Measurements from ENCODE around the gene PBOV1. TPM values are rescaled to one million over a fixed set of nuclear protein-coding genes. Genes with fewer than 3 reads are reported as not detected.

Gene PBOV1
- total RNA-seq, 1 experiment from 2014 or later, result not detected

DNA sequence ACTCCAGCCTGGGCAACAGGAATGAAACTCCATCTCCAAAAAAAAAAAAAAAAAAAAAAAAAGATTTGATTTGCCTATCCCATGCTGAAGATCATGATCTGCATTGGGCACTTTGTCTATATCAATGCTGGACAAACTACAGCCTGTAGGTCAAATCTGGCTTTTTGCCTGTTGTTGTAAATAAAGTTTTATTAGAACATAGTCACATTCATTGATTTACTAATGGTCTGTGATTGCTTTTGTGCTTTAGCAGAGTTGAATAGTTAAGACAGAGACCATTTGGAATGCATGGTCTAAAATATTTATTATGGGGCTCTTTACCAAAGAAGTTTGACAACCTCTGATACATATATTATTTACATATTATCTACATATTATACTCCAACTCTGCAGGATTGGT is 14.0 kb downstream of the PBOV1 start:
- TF ChIP-seq EGR1 (IDR thresholded peaks at IDR 0.05; ENCODE audit: low read depth) (no peak), ZNF274 (IDR thresholded peaks at IDR 0.05; ENCODE audit: low read depth, low read length) (no peak), EZH2phosphoT487 (IDR thresholded peaks at IDR 0.05; ENCODE audit: borderline replicate concordance) (no peak), POLR2A (IDR thresholded peaks at IDR 0.05; ENCODE audit: borderline replicate concordance, extremely low read depth, insufficient read depth, insufficient read length) (no peak), ELF1 (IDR thresholded peaks at IDR 0.05; ENCODE audit: borderline replicate concordance, low read depth) (no peak), FOSL1 (IDR thresholded peaks at IDR 0.05; ENCODE audit: low read depth) (no peak), RAD21 (IDR thresholded peaks at IDR 0.05; ENCODE audit: low read depth) (no peak), CEBPB (IDR thresholded peaks at IDR 0.05; ENCODE audit: low read depth) (no peak), SP1 (IDR thresholded peaks at IDR 0.05; ENCODE audit: low read depth) (no peak)
- TF ChIP-seq, protein P1, sequence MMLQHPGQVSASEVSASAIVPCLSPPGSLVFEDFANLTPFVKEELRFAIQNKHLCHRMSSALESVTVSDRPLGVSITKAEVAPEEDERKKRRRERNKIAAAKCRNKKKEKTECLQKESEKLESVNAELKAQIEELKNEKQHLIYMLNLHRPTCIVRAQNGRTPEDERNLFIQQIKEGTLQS (IDR thresholded peaks at IDR 0.05), result no peak
- TF ChIP-seq, protein P2, sequence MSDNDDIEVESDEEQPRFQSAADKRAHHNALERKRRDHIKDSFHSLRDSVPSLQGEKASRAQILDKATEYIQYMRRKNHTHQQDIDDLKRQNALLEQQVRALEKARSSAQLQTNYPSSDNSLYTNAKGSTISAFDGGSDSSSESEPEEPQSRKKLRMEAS (IDR thresholded peaks at IDR 0.05), result no peak
- TF ChIP-seq, protein P3, sequence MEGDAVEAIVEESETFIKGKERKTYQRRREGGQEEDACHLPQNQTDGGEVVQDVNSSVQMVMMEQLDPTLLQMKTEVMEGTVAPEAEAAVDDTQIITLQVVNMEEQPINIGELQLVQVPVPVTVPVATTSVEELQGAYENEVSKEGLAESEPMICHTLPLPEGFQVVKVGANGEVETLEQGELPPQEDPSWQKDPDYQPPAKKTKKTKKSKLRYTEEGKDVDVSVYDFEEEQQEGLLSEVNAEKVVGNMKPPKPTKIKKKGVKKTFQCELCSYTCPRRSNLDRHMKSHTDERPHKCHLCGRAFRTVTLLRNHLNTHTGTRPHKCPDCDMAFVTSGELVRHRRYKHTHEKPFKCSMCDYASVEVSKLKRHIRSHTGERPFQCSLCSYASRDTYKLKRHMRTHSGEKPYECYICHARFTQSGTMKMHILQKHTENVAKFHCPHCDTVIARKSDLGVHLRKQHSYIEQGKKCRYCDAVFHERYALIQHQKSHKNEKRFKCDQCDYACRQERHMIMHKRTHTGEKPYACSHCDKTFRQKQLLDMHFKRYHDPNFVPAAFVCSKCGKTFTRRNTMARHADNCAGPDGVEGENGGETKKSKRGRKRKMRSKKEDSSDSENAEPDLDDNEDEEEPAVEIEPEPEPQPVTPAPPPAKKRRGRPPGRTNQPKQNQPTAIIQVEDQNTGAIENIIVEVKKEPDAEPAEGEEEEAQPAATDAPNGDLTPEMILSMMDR (IDR thresholded peaks at IDR 0.05 in 2 of 3, conservative IDR thresholded peaks at IDR 0.05 in 1 of 3; ENCODE audit: borderline replicate concordance in 1 of 3, insufficient read depth in 1 of 3, low read depth in 2 of 3, low read length in 2 of 3), result no peak
- no peak overlapping the region for H3K27ac ChIP-seq (ENCODE audit: low read depth, low read length)
- no peaks in the 10 kb centered on the region for H4K20me1 ChIP-seq (ENCODE audit: insufficient read depth)
- no peak for DNase-seq (ENCODE audit: low read depth, low spot score)
- no peak for ATAC-seq
- H3K9me2 ChIP-seq (ENCODE audit: insufficient read depth), result no peaks in the 10 kb centered on the region
- no peak overlapping the region for H3K4me2 ChIP-seq (ENCODE audit: low read length)
- no peak overlapping the region for H2AFZ ChIP-seq (ENCODE audit: low read depth, low read length, poor library complexity, severe bottlenecking)
- H3K27me3 ChIP-seq (ENCODE audit: insufficient read depth, low read length), result no peaks in the 10 kb centered on the region
- H3K9ac ChIP-seq (ENCODE audit: low read length), result no peak overlapping the region
- POLR2A ChIA-PET, result no interaction called here
- no peak overlapping the region for H3K4me3 ChIP-seq (replicated peaks in 1 of 2; ENCODE audit: low read depth in 1 of 2, low read length in 2 of 2)
- no peaks in the 10 kb centered on the region for H3K4me1 ChIP-seq (ENCODE audit: control insufficient read depth in 1 of 2, insufficient read depth in 2 of 2, low read length in 2 of 2)
- intact Hi-C loops (cut with micrococcal nuclease), result no loop called here
- CTCF ChIA-PET, result no interaction called here
- H3K9me3 ChIP-seq (ENCODE audit: control insufficient read depth in 1 of 2, insufficient read depth in 1 of 2, low read depth in 1 of 2, low read length in 2 of 2), result no peaks in the 10 kb centered on the region
- RAD21 ChIA-PET (ENCODE audit: low non-redundant PET in 1 of 2, low total read pairs in 2 of 2, uncharacterized antibody in 2 of 2, unreplicated experiment in 2 of 2), result no interaction called here
- no peaks in the 10 kb centered on the region for H3K36me3 ChIP-seq (ENCODE audit: control insufficient read depth in 1 of 2, insufficient read depth in 2 of 2, low read length in 2 of 2)
- H3K79me2 ChIP-seq (ENCODE audit: insufficient read depth, low read length), result no peaks in the 10 kb centered on the region
- BruUV-seq (replicated peaks), result no TSS peak
